Measurements from ENCODE around the gene TFR2. TPM values are rescaled to one million over a fixed set of nuclear protein-coding genes. Genes with fewer than 3 reads are reported as not detected.
A peak's percentile ranks its signal among the peaks of the same experiment; 100 is the strongest.

The TFR2 gene
- total RNA-seq, 1 donor from 2014 or later, result 0.41 TPM

- ATAC-seq, result no peak
Observed at GRCh38 chr7:100683659-100684533, 42.5 kb upstream of the TFR2 start.

GRCh38 chr7:100682991-100683658, 41.8 kb upstream of the TFR2 start:
- Histone ChIP-seq H3K27me3 (no peaks in the 10 kb centered on the region), H3K4me3 (no peak overlapping the region), H3K36me3 (peaks cover 97% of the 10 kb centered on the region), H3K4me1 (peaks cover 8% of the 10 kb centered on the region), H3K27ac (no peak overlapping the region), H3K9me3 (no peaks in the 10 kb centered on the region)
- ATAC-seq, result no peak
- intact Hi-C loops (cut with DNase I), result loop anchor here (10.0 kb wide), 3 partner anchors 68 to 208 kb away; partner anchors contain the start of genes MOSPD3 and TSC22D4
- no peak for DNase-seq
- TF ChIP-seq CTCF (IDR thresholded peaks at IDR 0.05), result no peak

More at GRCh38 chr7:100683659-100684533, 42.5 kb upstream of the TFR2 start:
- H3K4me1 ChIP-seq, result peaks cover 8% of the 10 kb centered on the region
- TF ChIP-seq CTCF (IDR thresholded peaks at IDR 0.05), result no peak
- intact Hi-C loops (cut with DNase I), result loop anchor here (10.0 kb wide), 3 partner anchors 69 to 209 kb away; partner anchors contain the start of genes MOSPD3 and TSC22D4
- H3K27ac ChIP-seq, result no peak overlapping the region
- no peaks in the 10 kb centered on the region for H3K27me3 ChIP-seq
- no peaks in the 10 kb centered on the region for H3K9me3 ChIP-seq
- H3K36me3 ChIP-seq, result peaks cover 92% of the 10 kb centered on the region
- no peak overlapping the region for H3K4me3 ChIP-seq
- DNase-seq, result no peak

- no peaks in the 10 kb centered on the region for H3K9me3 ChIP-seq
- DNase-seq (peak; percentile 66), ATAC-seq (no peak)
- no peak for TF ChIP-seq CTCF (IDR thresholded peaks at IDR 0.05)
- H3K27ac ChIP-seq, result no peak overlapping the region
- intact Hi-C loops (cut with DNase I), result loop anchor here (10.0 kb wide), 3 partner anchors 67 to 207 kb away; partner anchors contain the start of genes MOSPD3 and TSC22D4
- H3K27me3 ChIP-seq, result no peaks in the 10 kb centered on the region
- no peak overlapping the region for H3K4me3 ChIP-seq
- H3K36me3 ChIP-seq, result peaks cover 97% of the 10 kb centered on the region
- peaks cover 8% of the 10 kb centered on the region for H3K4me1 ChIP-seq
Observed at GRCh38 chr7:100682228-100682741, 40.9 kb upstream of the TFR2 start.

- Histone ChIP-seq H3K4me3 (no peak overlapping the region), H3K36me3 (peaks cover 97% of the 10 kb centered on the region), H3K27ac (no peak overlapping the region), H3K9me3 (no peaks in the 10 kb centered on the region), H3K4me1 (peaks cover 8% of the 10 kb centered on the region), H3K27me3 (no peaks in the 10 kb centered on the region)
- intact Hi-C loops (cut with DNase I), result loop anchor here (10.0 kb wide), 3 partner anchors 67 to 207 kb away; partner anchors contain the start of genes MOSPD3 and TSC22D4
- ATAC-seq (no peak), DNase-seq (no peak)
- no peak for TF ChIP-seq CTCF (IDR thresholded peaks at IDR 0.05)
Observed at GRCh38 chr7:100681491-100682227, 40.3 kb upstream of the TFR2 start.
